Measurements from ENCODE around the gene AMD1.

AMD1 gene

GRCh38 chr6:110841266-110841665, 33.3 kb upstream of the AMD1 start:
- no peak for TF ChIP-seq CTCF (IDR thresholded peaks at IDR 0.05; ENCODE audit: low read depth, low read length)
- Histone ChIP-seq H3K4me3 (ENCODE audit: low read depth, low read length) (no peak overlapping the region), H3K27me3 (ENCODE audit: insufficient read depth, low read depth, severe bottlenecking) (peaks cover 67% of the 10 kb centered on the region), H3K27ac (no peak overlapping the region), H3K36me3 (no peaks in the 10 kb centered on the region), H3K9me3 (ENCODE audit: severe bottlenecking) (peaks cover 3% of the 10 kb centered on the region)
- no peak for DNase-seq

GRCh38 chr6:110849781-110850180, 24.8 kb upstream of the AMD1 start:
- Histone ChIP-seq H3K27me3 (ENCODE audit: insufficient read depth, low read depth, severe bottlenecking) (peaks cover 45% of the 10 kb centered on the region), H3K9me3 (ENCODE audit: severe bottlenecking) (no peaks in the 10 kb centered on the region), H3K36me3 (no peaks in the 10 kb centered on the region), H3K27ac (no peak overlapping the region), H3K4me3 (ENCODE audit: low read depth, low read length) (no peak overlapping the region)
- no peak for TF ChIP-seq CTCF (IDR thresholded peaks at IDR 0.05; ENCODE audit: low read depth, low read length)
- no peak for DNase-seq

GRCh38 chr6:110852773-110853172, 21.8 kb upstream of the AMD1 start:
- no peak for TF ChIP-seq CTCF (IDR thresholded peaks at IDR 0.05; ENCODE audit: low read depth, low read length)
- H3K36me3 ChIP-seq, result no peaks in the 10 kb centered on the region
- H3K9me3 ChIP-seq (ENCODE audit: severe bottlenecking), result no peaks in the 10 kb centered on the region
- no peak for DNase-seq
- no peak overlapping the region for H3K4me3 ChIP-seq (ENCODE audit: low read depth, low read length)
- H3K27ac ChIP-seq, result no peak overlapping the region
- H3K27me3 ChIP-seq (ENCODE audit: insufficient read depth, low read depth, severe bottlenecking), result peaks cover 20% of the 10 kb centered on the region

GRCh38 chr6:110853754-110854477, 20.7 kb upstream of the AMD1 start:
- Histone ChIP-seq H3K9me3 (ENCODE audit: severe bottlenecking) (no peaks in the 10 kb centered on the region), H3K36me3 (no peaks in the 10 kb centered on the region), H3K4me3 (ENCODE audit: low read depth, low read length) (no peak overlapping the region), H3K27me3 (ENCODE audit: insufficient read depth, low read depth, severe bottlenecking) (peaks cover 13% of the 10 kb centered on the region), H3K27ac (no peak overlapping the region)
- no peak for TF ChIP-seq CTCF (IDR thresholded peaks at IDR 0.05; ENCODE audit: low read depth, low read length)
- no peak for DNase-seq

- no peaks in the 10 kb centered on the region for H3K9me3 ChIP-seq (ENCODE audit: severe bottlenecking)
- H3K27me3 ChIP-seq (ENCODE audit: insufficient read depth, low read depth, severe bottlenecking), result peaks cover 5% of the 10 kb centered on the region
- TF ChIP-seq CTCF (IDR thresholded peaks at IDR 0.05; ENCODE audit: low read depth, low read length), result no peak
- no peak overlapping the region for H3K4me3 ChIP-seq (ENCODE audit: low read depth, low read length)
- no peaks in the 10 kb centered on the region for H3K36me3 ChIP-seq
- DNase-seq, result no peak
- H3K27ac ChIP-seq, result no peak overlapping the region
Observed at GRCh38 chr6:110856296-110856695, 18.3 kb upstream of the AMD1 start.

GRCh38 chr6:110858016-110858415, 16.6 kb upstream of the AMD1 start:
- TF ChIP-seq CTCF (IDR thresholded peaks at IDR 0.05; ENCODE audit: low read depth, low read length), result no peak
- H3K4me3 ChIP-seq (ENCODE audit: low read depth, low read length), result no peak overlapping the region

More at GRCh38 chr6:110858016-110858415, 16.6 kb upstream of the AMD1 start:
- Histone ChIP-seq H3K27ac (no peak overlapping the region), H3K27me3 (ENCODE audit: insufficient read depth, low read depth, severe bottlenecking) (peaks cover 5% of the 10 kb centered on the region), H3K36me3 (no peaks in the 10 kb centered on the region), H3K9me3 (ENCODE audit: severe bottlenecking) (no peaks in the 10 kb centered on the region)
- no peak for DNase-seq

Data from WERI-Rb-1 (cell line).